Trophoblast cell (in vitro differentiated cells and primary cell): ENCODE measurements around the gene ALK.

ENCODE experiments used
- DNase-seq, 2 donors: peaks; one replicate each; pipeline ENCODE4 v3.0.0-alpha.2; 2016
- H2AFZ ChIP-seq: 2 replicates; pipeline ENCODE4 v1.6.1; 2013; ENCODE audit warnings: low read length, moderate library complexity, mild to moderate bottlenecking; ENCODE audit not compliant: insufficient read depth, poor library complexity
- H2AK5ac ChIP-seq: 2 replicates; pipeline ENCODE4 v1.6.1; 2013; ENCODE audit warnings: mild to moderate bottlenecking, low read length
- H2BK120ac ChIP-seq: 2 replicates; pipeline ENCODE4 v1.6.1; 2013; ENCODE audit warnings: low read length, mild to moderate bottlenecking, moderate library complexity; ENCODE audit not compliant: insufficient read depth, poor library complexity
- H2BK12ac ChIP-seq: 2 replicates; pipeline ENCODE4 v1.6.1; 2013; ENCODE audit warnings: mild to moderate bottlenecking, low read length, moderate library complexity
- H2BK5ac ChIP-seq: 2 replicates; pipeline ENCODE4 v1.6.1; 2013; ENCODE audit warnings: low read length, low read depth, moderate library complexity, mild to moderate bottlenecking; ENCODE audit not compliant: poor library complexity
- H3K14ac ChIP-seq: 2 replicates; pipeline ENCODE4 v1.6.1; 2013; ENCODE audit warnings: mild to moderate bottlenecking, low read length
- H3K18ac ChIP-seq: 2 replicates; pipeline ENCODE4 v1.6.1; 2013; ENCODE audit warnings: mild to moderate bottlenecking, low read length
- H3K23ac ChIP-seq: 2 replicates; pipeline ENCODE4 v1.6.1; 2013; ENCODE audit warnings: low read length
- H3K27ac ChIP-seq: 2 replicates; pipeline ENCODE4 v1.5.1; 2013; ENCODE audit warnings: low read depth, mild to moderate bottlenecking, inconsistent platforms, low read length, moderate library complexity
- H3K27me3 ChIP-seq: 2 replicates; pipeline ENCODE4 v1.6.1; 2013; ENCODE audit warnings: inconsistent platforms, mild to moderate bottlenecking, low read length, moderate library complexity; ENCODE audit not compliant: insufficient read depth
- H3K36me3 ChIP-seq, 2 experiments: 1 replicate in 1 of 2; 2 replicates in 1 of 2; pipeline ENCODE4 v1.6.1; 2013; ENCODE audit warnings: low read length in 2 of 2, mild to moderate bottlenecking in 2 of 2, moderate library complexity in 1 of 2; ENCODE audit not compliant: insufficient read depth in 2 of 2, control insufficient read depth in 1 of 2
- H3K4ac ChIP-seq: 2 replicates; pipeline ENCODE4 v1.6.1; 2013; ENCODE audit warnings: low read depth, mild to moderate bottlenecking, low read length, moderate library complexity
- H3K4me1 ChIP-seq, 2 experiments: 1 replicate in 1 of 2; 2 replicates in 1 of 2; pipeline ENCODE4 v1.6.1; 2013; ENCODE audit warnings: low read length in 2 of 2, mild to moderate bottlenecking in 2 of 2, moderate library complexity in 1 of 2; ENCODE audit not compliant: insufficient read depth in 2 of 2, control insufficient read depth in 1 of 2
- H3K4me2 ChIP-seq: 2 replicates; pipeline ENCODE4 v1.6.1; 2013; ENCODE audit warnings: inconsistent platforms, mild to moderate bottlenecking, low read length, moderate library complexity
- H3K4me3 ChIP-seq: 2 replicates; pipeline ENCODE4 v1.5.1; 2013; ENCODE audit warnings: mild to moderate bottlenecking, low read depth, low read length, inconsistent platforms
- H3K79me1 ChIP-seq: one replicate; pipeline ENCODE4 v1.6.1; 2013; ENCODE audit warnings: low read length
- H3K79me2 ChIP-seq: 2 replicates; pipeline ENCODE4 v1.6.1; 2013; ENCODE audit warnings: low read length, mild to moderate bottlenecking; ENCODE audit not compliant: control insufficient read depth, insufficient read depth, poor library complexity
- H3K9ac ChIP-seq: 2 replicates; pipeline ENCODE4 v1.6.1; 2013; ENCODE audit warnings: mild to moderate bottlenecking, low read length
- H3K9me3 ChIP-seq: 2 replicates; pipeline ENCODE4 v1.6.1; 2013; ENCODE audit warnings: low read depth, mild to moderate bottlenecking, control low read depth, inconsistent platforms, low read length; ENCODE audit not compliant: insufficient read depth
- H4K12ac ChIP-seq: 2 replicates; pipeline ENCODE4 v1.6.1; 2013; ENCODE audit warnings: low read depth, mild to moderate bottlenecking, low read length, moderate library complexity
- H4K8ac ChIP-seq: 2 replicates; pipeline ENCODE4 v1.6.1; 2013; ENCODE audit warnings: low read depth, mild to moderate bottlenecking, low read length, moderate library complexity
- H4K91ac ChIP-seq: one replicate; pipeline ENCODE4 v1.6.1; 2013; ENCODE audit warnings: low read depth, mild to moderate bottlenecking, low read length, moderate library complexity
- WGBS: extraction: QIAGEN DNeasy Blood & Tissue Kit; methylation state at CpG from one replicate; pipeline ENCODE4 v1.1.7; 2013; ENCODE audit warnings: missing lambda C conversion rate; ENCODE audit not compliant: insufficient read length, insufficient coverage; ENCODE audit errors: extremely low coverage; 5-methylcytosine and 5-hydroxymethylcytosine counted together

The ALK gene

GRCh38 chr2:29423061-29423666, 498.2 kb downstream of the ALK start:
- H3K27me3 ChIP-seq: no peaks in the 10 kb centered on the region
- no peak overlapping the region for H4K91ac ChIP-seq
- H3K4me2 ChIP-seq: no peak overlapping the region
- no peaks in the 10 kb centered on the region for H3K79me2 ChIP-seq
- H3K9ac ChIP-seq: no peak overlapping the region
- no peak overlapping the region for H4K8ac ChIP-seq
- no peak overlapping the region for H3K4me3 ChIP-seq
- no peak overlapping the region for H3K18ac ChIP-seq
- peaks cover 3% of the 10 kb centered on the region for H3K79me1 ChIP-seq
- no peak overlapping the region for H4K12ac ChIP-seq
- DNase-seq: no peak
- no peak overlapping the region for H2BK120ac ChIP-seq
- no peak overlapping the region for H2BK12ac ChIP-seq
- H3K4ac ChIP-seq: no peak overlapping the region
- WGBS: no CpG with 5 or more reads among the region's 6 CpGs
- H3K27ac ChIP-seq: no peak overlapping the region
- no peak overlapping the region for H3K23ac ChIP-seq
- no peak overlapping the region for H2AK5ac ChIP-seq
- peaks cover 6 to 12% of the 10 kb centered on the region in 2 experiments for H3K4me1 ChIP-seq
- H2BK5ac ChIP-seq: no peak overlapping the region
- no peak overlapping the region for H2AFZ ChIP-seq
- no peaks in the 10 kb centered on the region for H3K9me3 ChIP-seq
- no peaks in the 10 kb centered on the region for H3K36me3 ChIP-seq
- no peak overlapping the region for H3K14ac ChIP-seq

DNA sequence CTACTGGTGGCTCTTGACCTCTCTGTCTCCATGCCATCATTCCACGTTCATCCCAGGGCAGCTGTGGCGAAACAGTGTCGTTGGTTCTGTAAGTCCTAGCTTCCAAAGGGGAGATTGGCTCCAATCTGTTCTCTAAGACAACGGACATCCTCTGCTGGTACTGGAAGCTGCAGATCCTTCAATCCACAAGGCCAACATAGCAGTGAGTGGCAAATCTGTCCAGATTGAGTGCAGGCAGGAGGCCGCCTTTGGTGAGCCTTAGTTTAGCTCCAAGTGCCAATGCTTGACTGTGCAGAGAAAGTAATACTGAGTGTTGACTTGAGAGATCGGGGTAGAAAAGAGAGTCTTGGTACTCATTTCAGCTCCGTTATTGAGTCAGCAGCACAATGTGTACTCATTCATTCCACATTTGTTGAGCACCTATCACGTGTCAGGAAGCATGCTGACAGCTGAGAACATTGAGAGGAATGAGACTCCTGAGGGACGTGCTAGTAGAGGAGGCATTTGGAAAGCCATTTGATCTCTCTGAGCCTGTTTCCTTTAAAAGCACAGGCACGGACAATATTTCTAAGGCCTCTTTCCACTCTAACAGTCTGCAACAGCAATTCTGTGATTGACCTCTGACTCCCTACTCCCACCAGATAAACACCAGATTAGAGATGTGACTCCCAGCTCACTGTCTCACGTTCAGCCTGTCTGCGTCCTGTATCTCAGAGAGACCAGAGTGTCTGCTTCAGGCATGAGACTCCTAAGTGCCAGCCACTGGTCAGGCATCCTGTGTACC, 500.2 kb downstream of the ALK start:
- no peak overlapping the region for H3K4me2 ChIP-seq
- H3K23ac ChIP-seq: no peak overlapping the region
- peaks cover 3% of the 10 kb centered on the region for H3K79me1 ChIP-seq
- H2BK120ac ChIP-seq: no peak overlapping the region
- WGBS: no CpG with 5 or more reads among the region's 12 CpGs
- H3K14ac ChIP-seq: no peak overlapping the region
- H4K8ac ChIP-seq: no peak overlapping the region
- H3K9ac ChIP-seq: no peak overlapping the region
- no peak overlapping the region for H2BK5ac ChIP-seq
- no peak overlapping the region for H4K12ac ChIP-seq
- H3K4ac ChIP-seq: no peak overlapping the region
- H2AK5ac ChIP-seq: no peak overlapping the region
- no peak overlapping the region for H3K18ac ChIP-seq
- H3K4me3 ChIP-seq: no peak overlapping the region
- peaks cover 6 to 12% of the 10 kb centered on the region in 2 experiments for H3K4me1 ChIP-seq
- no peak overlapping the region for H4K91ac ChIP-seq
- H3K36me3 ChIP-seq: no peaks in the 10 kb centered on the region
- H3K9me3 ChIP-seq: no peaks in the 10 kb centered on the region
- H3K27me3 ChIP-seq: no peaks in the 10 kb centered on the region
- no peaks in the 10 kb centered on the region for H3K79me2 ChIP-seq
- H2AFZ ChIP-seq: no peak overlapping the region
- H2BK12ac ChIP-seq: no peak overlapping the region
- DNase-seq: no peak
- no peak overlapping the region for H3K27ac ChIP-seq

DNA sequence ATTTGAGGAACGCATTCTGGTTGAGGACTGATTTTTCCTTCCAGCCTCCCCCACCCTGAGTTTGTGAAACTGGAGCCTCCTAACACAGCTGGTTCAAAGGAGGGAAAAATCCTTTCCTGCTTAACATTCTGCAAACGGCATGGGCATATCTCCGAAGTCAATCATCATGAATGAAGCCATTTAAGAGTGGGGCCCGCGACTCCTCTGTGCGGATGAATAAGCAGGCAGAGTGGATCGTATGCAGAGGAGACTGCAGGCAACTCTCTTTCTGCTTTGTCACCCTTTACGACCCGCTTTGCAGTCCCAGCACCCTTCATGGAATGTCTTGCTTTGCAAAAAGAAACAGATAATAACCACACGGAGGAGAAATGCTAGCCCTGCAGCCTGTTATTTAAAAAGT, 500.9 kb downstream of the ALK start:
- no peaks in the 10 kb centered on the region for H3K79me2 ChIP-seq
- H3K36me3 ChIP-seq: no peaks in the 10 kb centered on the region
- H3K27ac ChIP-seq: no peak overlapping the region
- no peak overlapping the region for H3K4ac ChIP-seq
- no peak overlapping the region for H2BK120ac ChIP-seq
- H3K9me3 ChIP-seq: no peaks in the 10 kb centered on the region
- H3K4me2 ChIP-seq: no peak overlapping the region
- H3K23ac ChIP-seq: no peak overlapping the region
- H3K4me3 ChIP-seq: no peak overlapping the region
- no peaks in the 10 kb centered on the region for H3K27me3 ChIP-seq
- no peak overlapping the region for H2BK5ac ChIP-seq
- WGBS: no CpG with 5 or more reads among the region's 10 CpGs
- no peak overlapping the region for H4K91ac ChIP-seq
- peaks cover 6 to 12% of the 10 kb centered on the region in 2 experiments for H3K4me1 ChIP-seq
- H3K79me1 ChIP-seq: peaks cover 3% of the 10 kb centered on the region
- no peak overlapping the region for H4K12ac ChIP-seq
- H3K18ac ChIP-seq: no peak overlapping the region
- no peak for DNase-seq
- no peak overlapping the region for H2BK12ac ChIP-seq
- H3K9ac ChIP-seq: no peak overlapping the region
- H2AK5ac ChIP-seq: no peak overlapping the region
- H2AFZ ChIP-seq: no peak overlapping the region
- H3K14ac ChIP-seq: no peak overlapping the region
- no peak overlapping the region for H4K8ac ChIP-seq

GRCh38 chr2:29417630-29418029, 503.8 kb downstream of the ALK start:
- H3K36me3 ChIP-seq: no peaks in the 10 kb centered on the region
- no peak overlapping the region for H3K9ac ChIP-seq
- peaks cover 1% of the 10 kb centered on the region for H3K79me1 ChIP-seq
- H3K4me1 ChIP-seq: peaks cover 6 to 12% of the 10 kb centered on the region in 2 experiments
- no peak for DNase-seq
- H3K79me2 ChIP-seq: no peaks in the 10 kb centered on the region
- H3K27ac ChIP-seq: no peak overlapping the region
- no peak overlapping the region for H3K23ac ChIP-seq
- H2BK12ac ChIP-seq: no peak overlapping the region
- no CpG with 5 or more reads among the region's 6 CpGs for WGBS
- H3K4me2 ChIP-seq: no peak overlapping the region
- no peak overlapping the region for H4K91ac ChIP-seq
- no peak overlapping the region for H2AFZ ChIP-seq
- no peak overlapping the region for H2BK5ac ChIP-seq
- H3K4me3 ChIP-seq: no peak overlapping the region
- H3K27me3 ChIP-seq: no peaks in the 10 kb centered on the region
- H3K14ac ChIP-seq: no peak overlapping the region
- no peak overlapping the region for H3K18ac ChIP-seq
- H2AK5ac ChIP-seq: no peak overlapping the region
- H3K4ac ChIP-seq: no peak overlapping the region
- no peak overlapping the region for H4K12ac ChIP-seq
- H2BK120ac ChIP-seq: no peak overlapping the region
- H3K9me3 ChIP-seq: no peaks in the 10 kb centered on the region
- no peak overlapping the region for H4K8ac ChIP-seq
